Stomach smooth muscle (tissue), 2 donors: ENCODE data around the gene ARMC9.
A peak's percentile ranks its signal among the peaks of the same experiment; 100 is the strongest.

Source experiments
- H3K27ac ChIP-seq: one replicate; pipeline ENCODE4 v1.7.0; 2013; ENCODE audit warnings: mild to moderate bottlenecking, low read length, inconsistent platforms
- H3K27me3 ChIP-seq, 2 donors: one replicate each; pipeline ENCODE4 v1.7.0; 2013; ENCODE audit warnings: low read length in 2 of 2; ENCODE audit not compliant: insufficient read depth in 2 of 2, control insufficient read depth in 1 of 2
- H3K36me3 ChIP-seq, 2 donors: one replicate each; pipeline ENCODE4 v1.7.0; 2013; ENCODE audit warnings: low read length in 2 of 2; ENCODE audit not compliant: control insufficient read depth in 2 of 2, insufficient read depth in 2 of 2
- H3K4me1 ChIP-seq: one replicate; pipeline ENCODE4 v1.7.0; 2013; ENCODE audit warnings: low read length; ENCODE audit not compliant: control insufficient read depth, insufficient read depth
- H3K4me3 ChIP-seq, 2 donors: one replicate each; pipeline ENCODE4 v1.7.0; 2013; ENCODE audit warnings: low read length in 2 of 2
- H3K9ac ChIP-seq, 2 donors: one replicate each; pipeline ENCODE4 v1.7.0; 2013; ENCODE audit warnings: low read length in 2 of 2, mild to moderate bottlenecking in 1 of 2
- H3K9me3 ChIP-seq, 2 donors: one replicate each; pipeline ENCODE4 v1.7.0; 2013; ENCODE audit warnings: low read length in 2 of 2; ENCODE audit not compliant: control insufficient read depth in 2 of 2
- donor health status: healthy.
- donor health status: Pancreatic carcinoma.

The ARMC9 gene, protein sequence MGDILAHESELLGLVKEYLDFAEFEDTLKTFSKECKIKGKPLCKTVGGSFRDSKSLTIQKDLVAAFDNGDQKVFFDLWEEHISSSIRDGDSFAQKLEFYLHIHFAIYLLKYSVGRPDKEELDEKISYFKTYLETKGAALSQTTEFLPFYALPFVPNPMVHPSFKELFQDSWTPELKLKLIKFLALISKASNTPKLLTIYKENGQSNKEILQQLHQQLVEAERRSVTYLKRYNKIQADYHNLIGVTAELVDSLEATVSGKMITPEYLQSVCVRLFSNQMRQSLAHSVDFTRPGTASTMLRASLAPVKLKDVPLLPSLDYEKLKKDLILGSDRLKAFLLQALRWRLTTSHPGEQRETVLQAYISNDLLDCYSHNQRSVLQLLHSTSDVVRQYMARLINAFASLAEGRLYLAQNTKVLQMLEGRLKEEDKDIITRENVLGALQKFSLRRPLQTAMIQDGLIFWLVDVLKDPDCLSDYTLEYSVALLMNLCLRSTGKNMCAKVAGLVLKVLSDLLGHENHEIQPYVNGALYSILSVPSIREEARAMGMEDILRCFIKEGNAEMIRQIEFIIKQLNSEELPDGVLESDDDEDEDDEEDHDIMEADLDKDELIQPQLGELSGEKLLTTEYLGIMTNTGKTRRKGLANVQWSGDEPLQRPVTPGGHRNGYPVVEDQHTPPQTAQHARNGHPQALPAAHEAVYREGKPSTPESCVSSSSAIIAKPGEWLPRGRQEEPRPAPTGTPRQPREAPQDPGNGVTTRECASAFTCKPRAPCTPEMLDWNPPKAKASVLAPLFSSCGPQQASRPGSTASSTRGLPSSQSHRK

DNA sequence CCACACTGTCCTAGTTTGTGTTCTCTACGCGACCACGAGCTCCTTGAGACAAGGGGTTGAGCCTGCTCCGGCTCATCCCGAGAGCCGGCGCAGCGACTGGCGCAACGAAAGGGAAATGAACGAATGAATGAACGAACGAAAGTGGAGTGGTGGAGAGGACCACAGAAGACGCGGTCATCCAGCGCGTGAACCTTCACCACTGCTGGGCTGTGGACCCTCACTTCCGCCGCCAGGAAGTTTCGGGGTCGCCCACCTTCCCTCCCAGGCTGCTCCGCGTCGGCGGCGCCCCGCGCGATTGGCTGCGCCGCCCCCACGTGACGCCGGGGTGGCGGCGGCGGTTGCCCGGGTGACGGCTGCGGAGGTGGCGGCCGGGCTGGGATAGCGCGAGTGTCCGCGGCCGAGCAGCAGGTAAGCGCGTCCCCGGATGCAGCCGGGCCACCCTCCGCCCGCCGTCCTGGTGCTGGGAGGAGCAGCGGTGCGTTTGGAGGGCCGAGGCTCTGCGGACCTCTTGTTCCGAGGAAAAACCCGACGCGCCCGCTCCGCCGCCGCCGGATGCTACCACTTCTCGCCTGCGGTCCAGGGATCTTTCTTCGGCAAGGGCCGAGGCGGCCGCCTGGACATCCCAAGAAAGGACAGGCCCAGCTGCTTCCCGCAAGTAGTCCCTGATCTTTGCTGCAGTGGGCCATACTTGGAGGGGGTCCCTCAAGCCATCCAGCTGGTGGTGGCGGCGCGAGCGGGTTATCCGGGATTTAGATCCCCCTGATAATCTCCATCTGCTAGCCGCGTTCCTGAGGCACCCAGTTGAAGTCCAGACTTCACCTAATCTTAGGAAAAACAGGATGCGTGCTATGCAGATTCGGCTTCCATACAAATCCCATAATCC is at the start of gene ARMC9:
Gene ARMC9, plus strand, starts transcription at position 341 of the 883 bp plus-strand sequence. CDS start 7,608 bp downstream, outside the sequence.
- Histone ChIP-seq H3K36me3 (no peaks in the 10 kb centered on the region), H3K9ac (peak within 1 kb of the TSS; percentile 80), H3K9me3 (no peaks in the 10 kb centered on the region), H3K4me3 (peak within 1 kb of the TSS; percentile 99), H3K27me3 (no peaks in the 10 kb centered on the region), H3K4me1 (peaks cover 23% of the 10 kb centered on the region), H3K27ac (peak within 1 kb of the TSS; percentile 6)

DNA sequence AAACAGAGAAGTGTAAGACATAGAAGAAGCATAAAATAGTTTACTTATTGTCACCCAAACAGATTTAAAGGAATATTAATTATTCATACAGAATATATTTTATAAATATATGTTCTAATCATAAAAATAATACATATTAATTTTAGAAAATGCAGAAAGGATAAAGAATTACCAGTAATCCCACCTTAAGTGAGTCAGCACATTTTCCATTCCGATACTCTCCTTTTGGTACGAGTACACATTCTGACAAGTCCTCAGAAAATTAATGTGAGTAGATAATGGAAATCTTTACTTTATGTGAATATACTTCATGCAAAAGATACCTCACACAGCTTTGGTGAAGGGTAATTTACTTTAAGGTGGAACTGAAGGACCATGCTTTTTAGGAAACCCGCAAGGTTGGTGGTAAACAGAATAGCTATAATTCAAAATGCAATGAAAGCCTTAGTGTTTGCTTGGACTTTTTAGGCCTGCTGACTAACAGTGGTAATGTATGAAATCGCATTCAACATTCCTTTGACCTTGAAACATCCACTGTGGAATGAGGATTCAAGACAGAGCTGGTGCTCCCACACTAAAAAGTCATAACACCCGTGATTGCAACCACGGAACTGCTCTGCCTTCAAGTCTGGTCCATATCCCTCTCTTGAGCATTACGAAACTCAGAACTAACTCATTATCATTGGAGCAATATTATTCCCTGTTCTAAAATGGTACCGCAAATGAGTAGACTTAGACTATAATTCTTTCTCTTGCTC is 45.5 kb upstream of the ARMC9 start:
- no peak overlapping the region for H3K4me3 ChIP-seq
- no peaks in the 10 kb centered on the region for H3K27me3 ChIP-seq
- no peak overlapping the region for H3K27ac ChIP-seq
- no peaks in the 10 kb centered on the region for H3K4me1 ChIP-seq
- H3K9ac ChIP-seq = no peak overlapping the region
- peaks cover 7 to 13% of the 10 kb centered on the region in 2 donors for H3K36me3 ChIP-seq
- no peaks in the 10 kb centered on the region for H3K9me3 ChIP-seq

DNA sequence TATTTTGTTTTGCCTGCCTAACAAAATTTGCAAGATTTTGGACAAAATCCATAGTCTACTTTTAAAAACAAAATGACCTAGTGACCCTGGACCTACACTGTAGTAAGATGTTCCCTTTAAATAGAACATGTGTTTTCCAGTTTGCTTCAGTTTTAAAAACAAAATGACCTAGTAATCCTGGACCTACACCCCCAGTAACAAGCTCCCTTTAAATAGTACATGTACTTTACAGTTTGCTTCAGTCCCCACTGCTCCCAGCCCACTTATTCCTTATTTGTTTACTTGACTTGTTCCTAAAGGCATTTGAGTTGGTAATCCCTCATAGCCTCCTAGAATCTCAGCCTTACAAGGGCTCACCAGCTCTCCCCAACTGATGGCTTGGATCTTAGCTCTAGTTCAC is 39.1 kb upstream of the ARMC9 start:
- Histone ChIP-seq H3K9me3 (no peaks in the 10 kb centered on the region), H3K9ac (no peak overlapping the region), H3K4me3 (no peak overlapping the region), H3K27ac (no peak overlapping the region), H3K4me1 (no peaks in the 10 kb centered on the region), H3K27me3 (no peaks in the 10 kb centered on the region), H3K36me3 (peaks cover 3 to 12% of the 10 kb centered on the region in 2 donors)

DNA sequence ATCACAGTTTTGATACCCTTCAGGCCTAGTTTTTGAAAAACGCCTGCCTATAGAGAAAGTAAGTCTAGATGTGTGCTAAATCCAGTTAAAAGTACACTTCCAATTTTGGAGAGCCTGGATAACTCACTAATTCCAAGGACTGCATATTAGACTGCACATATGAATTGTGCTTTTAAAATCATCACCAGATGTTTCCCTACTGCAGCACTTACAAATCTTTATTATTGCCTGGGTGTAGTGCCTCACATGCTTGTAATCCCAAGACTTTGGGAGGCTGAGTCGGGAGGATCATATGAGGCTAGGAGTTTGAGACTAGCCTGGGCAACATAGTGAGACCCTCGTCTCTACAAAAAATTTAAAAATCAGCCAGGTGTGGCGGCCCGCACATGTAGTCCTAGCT is 37.7 kb upstream of the ARMC9 start:
- Histone ChIP-seq H3K9ac (no peak overlapping the region), H3K4me1 (no peaks in the 10 kb centered on the region), H3K27ac (no peak overlapping the region), H3K27me3 (no peaks in the 10 kb centered on the region), H3K4me3 (no peak overlapping the region), H3K9me3 (no peaks in the 10 kb centered on the region), H3K36me3 (peaks cover under 1 to 10% of the 10 kb centered on the region in 2 donors)

DNA sequence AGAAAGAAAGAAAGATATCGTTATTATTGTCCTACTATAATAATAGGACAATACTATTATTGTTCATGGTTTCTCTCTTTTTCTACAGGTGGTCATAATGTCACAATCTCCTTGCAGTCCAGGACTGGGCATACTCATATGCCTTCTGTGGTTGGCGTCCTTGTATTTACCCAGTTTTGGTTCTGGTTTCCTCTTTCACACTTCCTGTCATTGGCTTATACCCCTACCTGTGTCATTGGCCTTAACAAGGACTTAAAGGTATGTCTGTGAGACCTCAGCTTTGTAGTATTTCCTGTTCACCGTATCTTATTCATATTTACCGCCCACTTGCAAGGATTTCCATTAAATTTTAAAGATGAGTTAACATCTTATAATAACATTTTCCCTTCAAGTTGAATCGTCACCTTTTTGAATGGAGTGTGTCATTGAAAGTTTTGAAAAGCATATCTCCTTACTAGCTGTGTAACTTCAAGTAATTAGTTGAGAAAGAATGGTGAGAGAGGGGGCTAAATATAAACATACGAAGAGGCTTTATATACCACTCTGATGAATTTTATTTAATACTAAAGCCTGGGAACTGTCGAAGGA is 37.1 kb upstream of the ARMC9 start:
- Histone ChIP-seq H3K27me3 (no peaks in the 10 kb centered on the region), H3K9ac (no peak overlapping the region), H3K9me3 (no peaks in the 10 kb centered on the region), H3K27ac (no peak overlapping the region), H3K36me3 (peaks cover 6 to 16% of the 10 kb centered on the region in 2 donors), H3K4me1 (no peaks in the 10 kb centered on the region), H3K4me3 (no peak overlapping the region)

DNA sequence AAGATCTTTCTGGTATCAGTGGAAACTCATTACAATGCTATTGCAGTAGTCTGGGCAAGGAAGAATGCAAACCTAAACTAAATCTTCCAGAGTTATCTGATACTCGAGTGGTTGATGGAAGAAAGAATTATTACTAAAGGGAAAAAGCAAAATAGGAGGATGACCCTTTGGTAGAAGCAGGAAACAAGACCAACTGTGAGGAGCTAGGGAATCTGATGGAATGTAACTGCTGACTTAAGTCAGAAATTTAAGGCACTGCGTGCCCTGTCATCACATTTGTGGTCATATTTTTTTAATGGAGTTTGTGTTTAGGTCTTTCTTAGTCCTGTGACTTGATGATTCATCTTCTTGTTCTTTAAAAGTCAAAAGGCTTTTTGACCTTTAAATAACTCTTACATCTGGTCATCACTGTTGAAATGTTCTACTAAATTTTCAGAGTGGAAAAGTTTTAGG is 36.5 kb upstream of the ARMC9 start:
- Histone ChIP-seq H3K27ac (no peak overlapping the region), H3K4me3 (no peak overlapping the region), H3K36me3 (peaks cover 10 to 20% of the 10 kb centered on the region in 2 donors)

DNA sequence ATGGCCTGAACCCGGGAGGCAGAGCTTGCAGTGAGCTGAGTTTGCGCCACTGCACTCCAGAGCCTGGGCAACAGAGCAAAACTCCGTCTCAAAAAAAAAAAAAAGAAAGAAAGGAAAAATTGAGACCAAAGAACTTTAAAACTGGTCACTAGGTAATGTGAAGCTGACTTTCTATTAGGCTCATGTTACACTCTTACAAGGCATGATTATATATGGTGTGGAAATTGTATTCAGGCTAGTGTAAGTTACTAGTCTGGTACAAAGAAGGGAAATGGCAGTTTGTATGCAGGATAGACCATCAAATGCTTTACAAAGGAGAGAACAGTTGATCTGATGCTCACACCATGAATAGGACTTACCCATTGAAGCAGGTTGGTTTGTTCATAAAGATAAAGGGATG is 35.4 kb upstream of the ARMC9 start:
- H3K27ac ChIP-seq = no peak overlapping the region
- peaks cover 19 to 27% of the 10 kb centered on the region in 2 donors for H3K36me3 ChIP-seq
- no peak overlapping the region for H3K9ac ChIP-seq
- H3K4me1 ChIP-seq = no peaks in the 10 kb centered on the region
- H3K4me3 ChIP-seq = no peak overlapping the region
- no peaks in the 10 kb centered on the region for H3K27me3 ChIP-seq
- H3K9me3 ChIP-seq = no peaks in the 10 kb centered on the region

More for the DNA sequence above, 36.5 kb upstream of the ARMC9 start:
- no peaks in the 10 kb centered on the region for H3K4me1 ChIP-seq
- H3K9me3 ChIP-seq = no peaks in the 10 kb centered on the region
- H3K27me3 ChIP-seq = no peaks in the 10 kb centered on the region
- H3K9ac ChIP-seq = no peak overlapping the region

DNA sequence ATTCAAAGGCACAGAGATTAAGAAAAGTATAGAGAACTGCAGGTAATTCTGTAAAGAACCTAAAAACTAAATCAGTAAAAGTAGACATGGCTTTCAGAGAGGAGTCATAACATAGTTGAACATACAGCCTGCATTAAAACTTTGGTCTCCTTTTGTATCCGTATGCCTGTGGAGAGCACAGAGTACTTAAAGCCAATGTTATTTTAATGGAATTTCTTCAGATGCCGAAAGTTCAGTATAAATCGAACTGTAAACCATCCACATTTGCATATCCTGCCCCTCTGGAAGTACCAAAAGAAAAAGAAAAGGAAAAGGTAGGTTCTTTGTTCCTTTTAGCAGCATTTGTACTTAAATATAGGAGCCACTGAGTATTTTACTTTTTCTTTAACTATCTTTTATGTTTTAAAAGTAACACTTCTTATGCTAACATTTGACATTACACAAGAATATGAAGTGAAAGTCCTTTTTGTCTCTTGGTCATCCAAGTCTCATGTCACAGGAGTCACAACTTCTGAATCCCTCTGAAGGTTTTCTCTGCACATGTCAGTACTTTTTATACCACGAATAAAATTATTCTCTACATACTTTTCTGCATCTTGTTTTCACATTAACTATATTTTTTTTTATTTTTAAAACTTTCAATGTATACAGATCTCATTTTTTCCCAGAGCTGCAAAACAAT is 34.9 kb upstream of the ARMC9 start:
- H3K4me3 ChIP-seq = no peak overlapping the region
- no peaks in the 10 kb centered on the region for H3K27me3 ChIP-seq
- H3K4me1 ChIP-seq = no peaks in the 10 kb centered on the region
- H3K9ac ChIP-seq = no peak overlapping the region
- no peak overlapping the region for H3K27ac ChIP-seq
- H3K36me3 ChIP-seq = peaks cover 20 to 29% of the 10 kb centered on the region in 2 donors
- H3K9me3 ChIP-seq = no peaks in the 10 kb centered on the region

DNA sequence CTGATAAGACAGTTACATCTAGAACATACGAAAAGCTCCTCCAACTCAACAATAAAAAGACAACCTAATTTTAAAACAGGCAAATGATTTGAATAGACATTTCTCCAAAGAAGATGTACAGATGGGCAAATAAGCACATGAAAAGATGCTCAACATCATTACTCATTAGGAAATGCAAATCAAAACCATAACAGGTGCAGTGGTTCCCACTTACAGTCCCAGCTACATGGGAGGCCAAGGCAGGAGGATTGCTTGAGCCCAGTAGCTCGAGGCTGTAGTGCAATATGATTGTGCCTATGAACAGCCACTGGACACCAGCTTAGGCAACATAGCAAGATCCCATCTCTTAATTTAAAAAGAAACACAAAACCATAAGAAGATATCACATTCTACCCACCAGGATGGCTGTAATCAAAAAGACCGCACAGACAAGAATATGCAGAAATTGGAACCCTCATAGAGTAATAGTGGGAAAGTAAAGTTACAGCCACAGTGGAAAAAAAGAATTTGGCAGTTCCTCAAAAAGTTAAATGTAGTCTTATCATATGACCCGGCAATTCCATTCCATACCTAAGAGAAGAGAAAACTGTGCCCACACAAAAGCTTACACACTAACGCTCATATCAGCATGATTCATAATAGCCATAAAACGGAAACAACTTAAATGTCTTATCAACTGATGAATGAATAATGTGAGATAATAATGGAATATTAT is 30.5 kb upstream of the ARMC9 start:
- no peak overlapping the region for H3K4me3 ChIP-seq
- H3K27me3 ChIP-seq = no peaks in the 10 kb centered on the region
- no peak overlapping the region for H3K27ac ChIP-seq
- peaks cover 27 to 36% of the 10 kb centered on the region in 2 donors for H3K36me3 ChIP-seq
- H3K9me3 ChIP-seq = no peaks in the 10 kb centered on the region
- H3K9ac ChIP-seq = no peak overlapping the region
- no peaks in the 10 kb centered on the region for H3K4me1 ChIP-seq
